IMR-90 (cell line): ENCODE measurements around the gene KIAA0232. TPM values are rescaled to one million over a fixed set of nuclear protein-coding genes. Genes with fewer than 3 reads are reported as not detected.

Experiments used
- ATAC-seq: fragments of 200-7000 bp; cut with Tn5 transposase; 2 replicates; pipeline ENCODE4 v1.9.1; 2020; ENCODE audit warnings: low read depth, mild to moderate bottlenecking, moderate library complexity
- BruUV-seq: library from RNA; stranded (reverse); fragments of 400-500 nt; replicated peaks from 2 replicates; lab custom pipeline; 2021; lab: Mats Ljungman, UMichigan
- CTCF ChIA-PET: fragments of 300-600 bp; formaldehyde crosslinking; extraction: SDS; loops from one replicate; lab custom pipeline; 2021; ENCODE audit warnings: antibody characterized with exemption; lab: Yijun Ruan, JAX
- POLR2A ChIA-PET: fragments of 300-600 bp; sonication (Branson Sonifier 250); formaldehyde crosslinking; loops from one replicate; lab custom pipeline; 2022; ENCODE audit warnings: antibody characterized with exemption; ENCODE audit not compliant: unreplicated experiment; lab: Charles Lee
- DNase-seq: peaks from one replicate; pipeline ENCODE4 v3.0.0; 2013
- H2AFZ ChIP-seq: replicated peaks from 2 replicates; pipeline ENCODE3; 2013; ENCODE audit warnings: low read length, mild to moderate bottlenecking; ENCODE audit not compliant: poor library complexity
- H2AK5ac ChIP-seq: 2 replicates; pipeline ENCODE4 v1.6.1; 2013; ENCODE audit warnings: low read depth, low read length, inconsistent platforms
- H2AK9ac ChIP-seq: replicated peaks from 2 replicates; pipeline ENCODE3; 2013; ENCODE audit warnings: mild to moderate bottlenecking, low read depth, low read length, moderate library complexity; ENCODE audit not compliant: poor library complexity
- H2BK120ac ChIP-seq: 2 replicates; pipeline ENCODE4 v1.6.1; 2013; ENCODE audit warnings: low read depth, low read length, inconsistent platforms
- H2BK15ac ChIP-seq: 3 replicates; pipeline ENCODE4 v1.6.1; 2013; ENCODE audit warnings: low read depth, low read length, inconsistent platforms
- H2BK20ac ChIP-seq: 2 replicates; pipeline ENCODE4 v1.6.1; 2013; ENCODE audit warnings: low read depth, mild to moderate bottlenecking, inconsistent platforms, low read length, moderate library complexity
- H2BK5ac ChIP-seq: 2 replicates; pipeline ENCODE4 v1.6.1; 2013; ENCODE audit warnings: mild to moderate bottlenecking, low read depth, low read length, inconsistent platforms; ENCODE audit not compliant: poor library complexity, severe bottlenecking
- H3K14ac ChIP-seq: replicated peaks from 2 replicates; pipeline ENCODE4 v1.6.1; 2013; ENCODE audit warnings: low read depth, low read length, inconsistent platforms
- H3K18ac ChIP-seq: 2 replicates; pipeline ENCODE4 v1.6.1; 2013; ENCODE audit warnings: low read depth, low read length, control low read depth
- H3K23ac ChIP-seq: 2 replicates; pipeline ENCODE4 v1.6.1; 2013; ENCODE audit warnings: low read depth, low read length, inconsistent platforms
- H3K27ac ChIP-seq: 2 replicates; pipeline ENCODE4 v1.5.1; 2013; ENCODE audit warnings: mild to moderate bottlenecking, control low read depth, low read length; ENCODE audit not compliant: insufficient read depth
- H3K27me3 ChIP-seq: 2 replicates; pipeline ENCODE4 v1.6.1; 2013; ENCODE audit warnings: low read length; ENCODE audit not compliant: control insufficient read depth, insufficient read depth
- H3K36me3 ChIP-seq: 2 replicates; pipeline ENCODE4 v1.6.1; 2013; ENCODE audit warnings: low read length, mixed read lengths; ENCODE audit not compliant: control insufficient read depth, insufficient read depth
- H3K4ac ChIP-seq: 2 replicates; pipeline ENCODE4 v1.6.1; 2013; ENCODE audit warnings: low read depth, low read length, inconsistent platforms
- H3K4me1 ChIP-seq: 2 replicates; pipeline ENCODE4 v1.6.1; 2013; ENCODE audit warnings: low read length, mixed read lengths; ENCODE audit not compliant: control insufficient read depth, insufficient read depth
- H3K4me2 ChIP-seq: 2 replicates; pipeline ENCODE4 v1.6.1; 2013; ENCODE audit warnings: low read depth, mild to moderate bottlenecking, control low read depth, low read length, moderate library complexity
- H3K4me3 ChIP-seq: 2 replicates; pipeline ENCODE4 v1.5.1; 2013; ENCODE audit warnings: low read depth, mild to moderate bottlenecking, control low read depth, low read length, moderate library complexity; ENCODE audit not compliant: insufficient read depth
- H3K56ac ChIP-seq: 2 replicates; pipeline ENCODE4 v1.6.1; 2013; ENCODE audit warnings: low read length, inconsistent platforms; ENCODE audit not compliant: insufficient read depth; ENCODE audit errors: extremely low read depth
- H3K79me1 ChIP-seq, 2 experiments: 2 replicates each; pipeline ENCODE4 v1.6.1; 2013; ENCODE audit warnings: low read length in 2 of 2, inconsistent platforms in 1 of 2, low read depth in 1 of 2
- H3K9ac ChIP-seq: 2 replicates; pipeline ENCODE4 v1.6.1; 2013; ENCODE audit warnings: low read depth, low read length, control low read depth
- H3K9me1 ChIP-seq: 2 replicates; pipeline ENCODE4 v1.6.1; 2013; ENCODE audit warnings: low read length, inconsistent platforms; ENCODE audit not compliant: insufficient read depth
- H3K9me3 ChIP-seq: 2 replicates; pipeline ENCODE4 v1.6.1; 2013; ENCODE audit warnings: low read length; ENCODE audit not compliant: control insufficient read depth, insufficient read depth
- H4K20me1 ChIP-seq: 2 replicates; pipeline ENCODE4 v1.6.1; 2013; ENCODE audit warnings: low read length, inconsistent platforms; ENCODE audit not compliant: insufficient read depth
- H4K5ac ChIP-seq: 2 replicates; pipeline ENCODE4 v1.6.1; 2013; ENCODE audit warnings: mild to moderate bottlenecking, low read depth, low read length, control low read depth
- H4K8ac ChIP-seq, 2 experiments: 2 replicates each; pipeline ENCODE4 v1.6.1; 2013; ENCODE audit warnings: low read depth in 2 of 2, low read length in 2 of 2, control low read depth in 1 of 2, inconsistent platforms in 1 of 2
- H4K91ac ChIP-seq: 2 replicates; pipeline ENCODE4 v1.6.1; 2013; ENCODE audit warnings: low read depth, low read length, inconsistent platforms; ENCODE audit not compliant: insufficient read depth
- BHLHE40 ChIP-seq: fragments of 150-350 bp; IDR thresholded peaks from 2 replicates; pipeline ENCODE4 v1.6.1; 2016; ENCODE audit warnings: mild to moderate bottlenecking, low read depth, low read length
- CHD1 ChIP-seq: IDR thresholded peaks from 2 replicates; pipeline ENCODE4 v1.6.1; 2012; ENCODE audit warnings: low read depth, low read length, improper control_type of control experiment
- ELK1 ChIP-seq: fragments of 150-350 bp; IDR thresholded peaks from 2 replicates; pipeline ENCODE4 v1.6.1; 2016; ENCODE audit warnings: low read depth, mild to moderate bottlenecking, low read length, moderate library complexity, borderline replicate concordance
- FOS ChIP-seq: fragments of 150-350 bp; IDR thresholded peaks from 2 replicates; pipeline ENCODE4 v1.6.1; 2016; ENCODE audit warnings: low read depth, low read length
- MAFK ChIP-seq: IDR thresholded peaks from 2 replicates; pipeline ENCODE4 v1.6.1; 2012; ENCODE audit warnings: low read depth, low read length, improper control_type of control experiment
- MAZ ChIP-seq: IDR thresholded peaks from 2 replicates; pipeline ENCODE4 v1.6.1; 2012; ENCODE audit warnings: low read depth, mild to moderate bottlenecking, low read length, improper control_type of control experiment, moderate library complexity, borderline replicate concordance
- NFE2L2 ChIP-seq: fragments of 150-350 bp; IDR thresholded peaks from 2 replicates; pipeline ENCODE4 v1.6.1; 2016; ENCODE audit warnings: low read depth, mild to moderate bottlenecking, low read length
- POLR2A ChIP-seq: IDR thresholded peaks from 2 replicates; pipeline ENCODE4 v1.6.1; 2012; ENCODE audit warnings: mild to moderate bottlenecking, low read depth, low read length
- RCOR1 ChIP-seq: IDR thresholded peaks from 2 replicates; pipeline ENCODE4 v1.6.1; 2012; ENCODE audit warnings: mild to moderate bottlenecking, low read length, improper control_type of control experiment; ENCODE audit not compliant: insufficient replicate concordance
- RFX5 ChIP-seq: IDR thresholded peaks from 2 replicates; pipeline ENCODE4 v1.8.0; 2012; ENCODE audit warnings: low read depth, mild to moderate bottlenecking, low read length, moderate library complexity
- SMC3 ChIP-seq: fragments of 150-350 bp; IDR thresholded peaks from 2 replicates; pipeline ENCODE4 v1.6.1; 2016; ENCODE audit warnings: low read depth, mild to moderate bottlenecking, antibody characterized with exemption, low read length, moderate library complexity
- WGBS, 2 experiments: methylation state at CpG; one replicate each; pipeline versions ENCODE4 v1.1.5 to v1.1.7; 2013; ENCODE audit warnings: missing lambda C conversion rate in 2 of 2; ENCODE audit not compliant: insufficient read length in 1 of 2; ENCODE audit errors: extremely low coverage in 2 of 2; 5-methylcytosine and 5-hydroxymethylcytosine counted together
- dilution Hi-C: fragments of 300-500 bp; cut with HindIII; formaldehyde crosslinking; loops from one replicate; pipeline ENCODE4 v1.14.3; 2018; ENCODE audit warnings: low sequenced_read_pairs; ENCODE audit not compliant: unreplicated experiment
- in situ Hi-C: fragments of 300-500 bp; cut with MboI; formaldehyde crosslinking; loops from 3 replicates; pipeline ENCODE4 v1.14.3; 2019; ENCODE audit warnings: low sequenced_read_pairs, inconsistent platforms, mixed read lengths
- intact Hi-C: fragments of 100-400 bp; cut with micrococcal nuclease; formaldehyde crosslinking; loops from 2 replicates; pipeline ENCODE4 v1.10.0; 2022
- polyA plus RNA-seq, 3 experiments: library from polyadenylated mRNA; depleted of rRNA; stranded (reverse); fragments of >200 nt; gene quantifications; 2 replicates each; pipeline ENCODE4 v1.2.3, GENCODE V29; 2012; ENCODE audit warnings: low replicate concordance in 1 of 3
- total RNA-seq: library from RNA; depleted of rRNA; stranded (reverse); fragments of >200 nt; gene quantifications from 2 replicates; pipeline ENCODE4 v1.2.3, GENCODE V29; 2012
- TF ChIP-seq, protein P1 (sequence below): fragments of 150-350 bp; IDR thresholded peaks from 2 replicates; pipeline ENCODE4 v1.6.1; 2017; ENCODE audit warnings: mild to moderate bottlenecking, antibody characterized with exemption, low read length, low read depth

KIAA0232 gene
- total and polyA plus RNA-seq, 2 of the 4 experiments (the other 2 are of a cell fraction) = 6.8 to 19.5 TPM

DNA sequence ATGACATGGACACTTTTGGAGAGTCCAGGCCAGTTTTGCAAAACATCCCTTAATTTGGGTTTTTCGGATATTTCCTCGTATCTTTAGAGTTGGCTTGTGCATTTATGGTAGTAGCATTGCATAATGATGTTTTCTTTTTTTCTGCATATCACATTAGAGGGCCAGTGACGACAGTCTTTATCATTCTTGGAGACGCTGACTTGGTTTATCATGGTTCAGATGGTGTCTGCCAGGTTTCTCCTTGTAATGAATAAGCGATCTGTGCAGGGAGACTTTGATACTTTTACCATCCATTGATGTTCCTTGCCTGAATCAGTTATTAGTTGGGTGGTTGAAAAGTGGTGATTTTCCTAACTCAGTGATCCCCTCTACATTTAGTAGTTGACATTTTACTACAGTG, 46.6 kb downstream of the KIAA0232 start:
- peaks cover 18% of the 10 kb centered on the region for H3K9me1 ChIP-seq
- dilution Hi-C loops (no loop called here), in situ Hi-C loops (no loop called here), intact Hi-C loops (no loop called here)
- POLR2A ChIA-PET = no interaction called here
- H3K56ac ChIP-seq = no peak overlapping the region
- H3K23ac ChIP-seq = no peak overlapping the region
- H3K14ac ChIP-seq = no peak overlapping the region
- H3K27me3 ChIP-seq = no peaks in the 10 kb centered on the region
- no peak overlapping the region for H3K18ac ChIP-seq
- H3K4me3 ChIP-seq = no peak overlapping the region
- H4K20me1 ChIP-seq = peaks cover 42% of the 10 kb centered on the region
- DNase-seq = no peak
- no peak overlapping the region for H2BK15ac ChIP-seq
- H2BK120ac ChIP-seq = no peak overlapping the region
- no peak for ATAC-seq
- H3K27ac ChIP-seq = no peak overlapping the region
- H3K79me1 ChIP-seq = peaks cover 34 to 75% of the 10 kb centered on the region in 2 experiments
- no peak overlapping the region for H2AFZ ChIP-seq
- no peak overlapping the region for H2BK20ac ChIP-seq
- H2BK5ac ChIP-seq = no peak overlapping the region
- H2AK5ac ChIP-seq = no peak overlapping the region
- no peak for TF ChIP-seq RFX5
- no peak for TF ChIP-seq MAZ
- no peak for TF ChIP-seq FOS
- no peak for TF ChIP-seq CHD1
- no peak for TF ChIP-seq SMC3
- TF ChIP-seq BHLHE40 = no peak
- TF ChIP-seq MAFK = no peak
- no peak for TF ChIP-seq POLR2A
- TF ChIP-seq NFE2L2 = no peak
- no peak for TF ChIP-seq ELK1
- TF ChIP-seq RCOR1 = no peak
- TF ChIP-seq, protein P1, sequence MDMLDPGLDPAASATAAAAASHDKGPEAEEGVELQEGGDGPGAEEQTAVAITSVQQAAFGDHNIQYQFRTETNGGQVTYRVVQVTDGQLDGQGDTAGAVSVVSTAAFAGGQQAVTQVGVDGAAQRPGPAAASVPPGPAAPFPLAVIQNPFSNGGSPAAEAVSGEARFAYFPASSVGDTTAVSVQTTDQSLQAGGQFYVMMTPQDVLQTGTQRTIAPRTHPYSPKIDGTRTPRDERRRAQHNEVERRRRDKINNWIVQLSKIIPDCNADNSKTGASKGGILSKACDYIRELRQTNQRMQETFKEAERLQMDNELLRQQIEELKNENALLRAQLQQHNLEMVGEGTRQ = no peak
- CTCF ChIA-PET = no interaction called here
- H4K8ac ChIP-seq = no peak overlapping the region
- WGBS, 2 experiments = 50% methylated on average over 1 of the region's 5 CpGs; no CpG with 5 or more reads in 1 of the 2 experiments
- no peak overlapping the region for H4K5ac ChIP-seq
- H3K36me3 ChIP-seq = peaks cover 30% of the 10 kb centered on the region
- no peak overlapping the region for H2AK9ac ChIP-seq
- H3K4me1 ChIP-seq = peaks cover 3% of the 10 kb centered on the region
- H3K9ac ChIP-seq = no peak overlapping the region
- no TSS peak for BruUV-seq
- no peaks in the 10 kb centered on the region for H3K9me3 ChIP-seq
- H3K4me2 ChIP-seq = no peak overlapping the region
- H4K91ac ChIP-seq = no peak overlapping the region
- H3K4ac ChIP-seq = no peak overlapping the region
